ENCODE measurements around the gene SUN5. TPM values are rescaled to one million over a fixed set of nuclear protein-coding genes. Genes with fewer than 3 reads are reported as not detected.
"Not testable (repeated sequence)": the region's sequence is repeated elsewhere in the genome, so short reads cannot be mapped to it uniquely, and the experiment has no call there.

SUN5 gene
- total RNA-seq, 6 experiments from 2014 or later = not detected

DNA sequence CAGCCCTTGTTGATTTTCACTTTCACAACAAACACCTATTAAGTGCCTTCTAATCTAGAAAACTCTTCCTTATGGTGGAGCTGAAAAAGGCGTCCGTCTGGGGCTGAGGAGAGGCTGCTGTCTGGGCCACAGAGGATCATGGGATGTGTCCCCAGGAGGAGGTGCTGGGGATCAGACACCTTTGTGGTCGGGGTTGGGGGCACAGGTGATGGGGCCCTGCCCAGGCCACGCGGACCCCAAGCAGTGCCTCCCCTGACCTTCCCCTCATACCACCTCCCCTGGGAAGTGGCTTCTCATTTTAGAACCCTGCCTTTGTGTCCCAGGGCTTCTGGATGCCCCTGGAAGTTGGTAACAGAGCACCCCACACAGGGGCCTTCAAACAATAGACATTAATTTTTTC is 41.1 kb downstream of the SUN5 start:
- ATAC-seq = no peak
- WGBS (ENCODE audit: insufficient coverage, low coverage, low lambda C conversion rate, missing lambda C conversion rate) = no CpG with 5 or more reads among the region's 5 CpGs
- no peak for DNase-seq
- Histone ChIP-seq H3K4me3 (no peak overlapping the region), H3K27ac (no peak overlapping the region), H3K9me3 (no peaks in the 10 kb centered on the region), H3K36me3 (no peaks in the 10 kb centered on the region), H3K4me1 (no peaks in the 10 kb centered on the region), H3K27me3 (no peaks in the 10 kb centered on the region)
- TF ChIP-seq, protein P1, sequence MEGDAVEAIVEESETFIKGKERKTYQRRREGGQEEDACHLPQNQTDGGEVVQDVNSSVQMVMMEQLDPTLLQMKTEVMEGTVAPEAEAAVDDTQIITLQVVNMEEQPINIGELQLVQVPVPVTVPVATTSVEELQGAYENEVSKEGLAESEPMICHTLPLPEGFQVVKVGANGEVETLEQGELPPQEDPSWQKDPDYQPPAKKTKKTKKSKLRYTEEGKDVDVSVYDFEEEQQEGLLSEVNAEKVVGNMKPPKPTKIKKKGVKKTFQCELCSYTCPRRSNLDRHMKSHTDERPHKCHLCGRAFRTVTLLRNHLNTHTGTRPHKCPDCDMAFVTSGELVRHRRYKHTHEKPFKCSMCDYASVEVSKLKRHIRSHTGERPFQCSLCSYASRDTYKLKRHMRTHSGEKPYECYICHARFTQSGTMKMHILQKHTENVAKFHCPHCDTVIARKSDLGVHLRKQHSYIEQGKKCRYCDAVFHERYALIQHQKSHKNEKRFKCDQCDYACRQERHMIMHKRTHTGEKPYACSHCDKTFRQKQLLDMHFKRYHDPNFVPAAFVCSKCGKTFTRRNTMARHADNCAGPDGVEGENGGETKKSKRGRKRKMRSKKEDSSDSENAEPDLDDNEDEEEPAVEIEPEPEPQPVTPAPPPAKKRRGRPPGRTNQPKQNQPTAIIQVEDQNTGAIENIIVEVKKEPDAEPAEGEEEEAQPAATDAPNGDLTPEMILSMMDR (IDR thresholded peaks at IDR 0.05) = no peak
- TF ChIP-seq POLR2A (IDR thresholded peaks at IDR 0.05) = no peak
- intact Hi-C loops (cut with DNase I) = no loop called here

DNA sequence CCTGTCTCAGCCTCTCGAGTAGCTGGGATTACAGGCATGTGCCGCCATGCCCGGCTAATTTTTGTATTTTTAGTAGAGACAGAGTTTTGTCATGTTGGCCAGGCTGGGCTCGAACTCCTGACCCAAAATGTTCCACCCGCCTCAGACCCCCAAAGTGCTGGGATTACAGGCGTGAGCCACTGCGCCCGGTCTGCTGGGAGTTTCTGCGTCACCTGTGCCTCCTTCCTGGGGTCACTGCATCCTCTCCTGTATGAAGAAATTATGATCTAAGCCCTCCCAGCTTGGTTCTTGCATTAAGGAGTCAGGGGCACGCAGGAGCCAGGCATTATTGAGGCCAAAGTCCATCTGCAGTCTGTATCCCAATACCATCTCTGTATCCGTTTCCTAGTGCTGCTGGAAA is 41.6 kb downstream of the SUN5 start:
- WGBS (ENCODE audit: insufficient coverage, low coverage, low lambda C conversion rate, missing lambda C conversion rate) = 55% methylated on average over 3 of the region's 11 CpGs
- H3K4me3 ChIP-seq; H3K36me3 ChIP-seq; H3K27ac ChIP-seq; DNase-seq; ATAC-seq; H3K4me1 ChIP-seq; H3K9me3 ChIP-seq; intact Hi-C loops (cut with DNase I); H3K27me3 ChIP-seq: not testable (repeated sequence)

DNA sequence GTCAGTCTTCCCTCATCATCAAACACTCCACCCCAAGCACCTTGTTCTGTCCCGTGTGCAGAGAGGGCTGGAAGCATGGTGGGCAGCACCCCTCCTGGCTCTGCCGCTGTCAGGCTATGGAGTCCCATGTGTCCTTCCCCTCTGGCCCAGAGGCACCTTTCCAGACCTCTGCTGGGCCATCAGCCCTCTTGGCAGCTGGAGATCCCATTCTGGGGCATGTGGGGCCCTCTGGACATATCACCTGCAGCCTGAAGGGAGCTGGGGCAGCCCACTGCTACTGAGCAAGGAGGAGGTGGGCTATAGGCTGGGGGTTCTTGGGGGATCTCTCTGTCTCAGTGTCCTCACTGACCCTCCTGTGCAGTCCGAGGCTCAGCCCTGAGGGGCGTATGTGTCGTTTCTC is 42.2 kb downstream of the SUN5 start:
- Histone ChIP-seq H3K27ac (no peak overlapping the region), H3K9me3 (no peaks in the 10 kb centered on the region), H3K4me3 (no peak overlapping the region), H3K4me1 (no peaks in the 10 kb centered on the region), H3K27me3 (no peaks in the 10 kb centered on the region), H3K36me3 (no peaks in the 10 kb centered on the region)
- TF ChIP-seq, protein P1 (IDR thresholded peaks at IDR 0.05) = no peak
- TF ChIP-seq POLR2A (IDR thresholded peaks at IDR 0.05) = no peak
- intact Hi-C loops (cut with DNase I) = no loop called here
- WGBS (ENCODE audit: insufficient coverage, low coverage, low lambda C conversion rate, missing lambda C conversion rate) = 86% methylated on average over 4 of the region's 5 CpGs
- no peak for ATAC-seq
- DNase-seq = no peak

DNA sequence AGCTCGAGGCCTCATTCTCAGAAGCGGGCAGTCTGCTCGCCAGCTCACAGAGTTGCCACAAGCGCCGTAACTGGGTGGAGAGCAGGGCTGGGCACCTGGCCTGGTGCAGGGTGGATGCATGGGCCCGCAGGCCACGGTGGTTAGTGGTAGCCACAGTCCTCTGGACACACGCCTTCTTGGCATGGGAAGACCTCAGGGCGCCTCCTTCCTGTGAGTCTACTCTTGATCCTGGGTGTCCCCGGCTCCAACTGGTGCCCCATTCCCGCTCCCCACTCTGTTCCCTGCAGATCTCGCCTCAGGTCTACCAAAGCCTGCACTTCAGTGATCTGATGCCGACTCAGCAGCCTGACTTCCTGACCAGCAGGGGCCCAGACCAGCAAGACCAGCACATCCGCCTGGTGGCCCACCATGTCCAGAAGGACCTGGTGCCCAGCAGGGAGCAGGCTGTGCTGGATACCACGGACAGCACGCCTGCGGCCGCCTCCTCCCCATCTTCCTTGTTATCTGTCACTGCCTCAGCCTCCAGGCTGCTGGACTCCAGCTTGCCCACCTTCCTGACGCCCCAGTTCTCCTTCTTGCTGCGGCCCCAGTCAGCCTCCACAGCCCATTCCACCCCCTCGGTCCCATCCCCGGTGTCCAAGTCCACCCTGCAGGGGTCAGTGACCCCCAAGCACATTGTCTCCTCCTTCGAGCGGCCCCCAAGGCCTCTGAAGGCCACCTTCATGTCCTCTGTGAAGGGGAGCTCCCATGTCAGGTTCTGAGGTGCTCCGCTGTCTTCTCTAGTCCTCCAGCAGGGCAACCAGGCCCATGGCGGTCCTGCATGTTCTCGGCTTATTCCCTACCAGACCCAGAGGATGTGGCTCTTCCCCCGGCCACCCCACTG is 43.1 kb downstream of the SUN5 start:
- H3K4me3 ChIP-seq = no peak overlapping the region
- no peaks in the 10 kb centered on the region for H3K27me3 ChIP-seq
- WGBS (ENCODE audit: insufficient coverage, low coverage, low lambda C conversion rate, missing lambda C conversion rate) = 70% methylated on average over 10 of the region's 28 CpGs
- no peaks in the 10 kb centered on the region for H3K36me3 ChIP-seq
- no peak overlapping the region for H3K27ac ChIP-seq
- H3K4me1 ChIP-seq = no peaks in the 10 kb centered on the region
- TF ChIP-seq, protein P1 (IDR thresholded peaks at IDR 0.05) = no peak
- no peak for TF ChIP-seq POLR2A (IDR thresholded peaks at IDR 0.05)
- intact Hi-C loops (cut with DNase I) = no loop called here
- peak in 1 of 3 donors; percentile 33 for DNase-seq
- peak in 1 of 4 donors; percentile 16 for ATAC-seq
- peaks cover 0 to 5% (median 0%) of the 10 kb centered on the region in 4 donors for H3K9me3 ChIP-seq

DNA sequence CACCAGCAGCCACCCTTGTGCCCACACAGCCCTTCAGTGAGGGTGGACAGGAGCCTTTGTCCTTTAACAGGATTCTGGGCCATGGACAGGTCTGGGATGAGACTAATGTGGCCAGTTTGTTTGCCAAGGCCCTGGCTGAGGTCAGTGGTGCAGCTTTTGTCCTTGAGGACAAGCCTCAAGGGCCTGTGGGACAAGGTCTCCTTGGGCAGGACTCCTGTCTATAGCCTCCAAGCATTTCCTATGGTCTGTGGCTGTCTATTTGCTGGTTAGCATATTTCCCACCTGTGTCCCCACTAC is 44.1 kb downstream of the SUN5 start:
- ATAC-seq = no peak
- no peaks in the 10 kb centered on the region for H3K4me1 ChIP-seq
- H3K9me3 ChIP-seq = peaks cover 0 to 5% (median 0%) of the 10 kb centered on the region in 4 donors
- TF ChIP-seq POLR2A (IDR thresholded peaks at IDR 0.05) = no peak
- TF ChIP-seq, protein P1 (IDR thresholded peaks at IDR 0.05) = no peak
- no peaks in the 10 kb centered on the region for H3K27me3 ChIP-seq
- no peak overlapping the region for H3K27ac ChIP-seq
- intact Hi-C loops (cut with DNase I) = no loop called here
- no peak overlapping the region for H3K4me3 ChIP-seq
- DNase-seq = no peak
- no peaks in the 10 kb centered on the region for H3K36me3 ChIP-seq
